NCI-H526 (cell line): ENCODE results near the gene CASKIN1.

Source experiments
- DNase-seq, 2 experiments: peaks; one replicate each; lab custom pipeline; 2025; lab: John Stamatoyannopoulos, UW

The CASKIN1 gene

GRCh38 chr16:2195322-2196161 is 863 bp downstream of the CASKIN1 start:
- no peak for DNase-seq

GRCh38 chr16:2194852-2195321 is 1.5 kb downstream of the CASKIN1 start:
- DNase-seq, result peak; percentile 25 to 71

GRCh38 chr16:2194166-2194834 is 2.1 kb downstream of the CASKIN1 start:
- DNase-seq, result no peak

- DNase-seq, result no peak
These were observed 5.0 kb downstream of the CASKIN1 start for GRCh38 chr16:2191446-2191706.

- DNase-seq, result no peak
These were observed 5.6 kb downstream of the CASKIN1 start for GRCh38 chr16:2190659-2191445.

GRCh38 chr16:2190002-2190658 is 6.3 kb downstream of the CASKIN1 start:
- DNase-seq, result no peak

- no peak for DNase-seq
These were observed 7.0 kb downstream of the CASKIN1 start for GRCh38 chr16:2189252-2189893.

- no peak for DNase-seq
These were observed 8.0 kb downstream of the CASKIN1 start for GRCh38 chr16:2188395-2188794.

- DNase-seq, result no peak
These were observed 9.2 kb downstream of the CASKIN1 start for GRCh38 chr16:2187212-2187611.

- no peak for DNase-seq
These were observed 9.9 kb downstream of the CASKIN1 start for GRCh38 chr16:2186505-2186904.

GRCh38 chr16:2186064-2186463 is 10.3 kb downstream of the CASKIN1 start:
- no peak for DNase-seq

GRCh38 chr16:2184962-2185361 is 11.4 kb downstream of the CASKIN1 start:
- DNase-seq, result no peak

- DNase-seq, result no peak
These were observed 12.1 kb downstream of the CASKIN1 start for GRCh38 chr16:2184346-2184745.

GRCh38 chr16:2183671-2184070 is 12.7 kb downstream of the CASKIN1 start:
- no peak for DNase-seq

- DNase-seq, result no peak
These were observed 14.5 kb downstream of the CASKIN1 start for GRCh38 chr16:2181952-2182351.

- DNase-seq, result no peak
These were observed 15.2 kb downstream of the CASKIN1 start for GRCh38 chr16:2180962-2181923.

- no peak for DNase-seq
These were observed 15.9 kb downstream of the CASKIN1 start for GRCh38 chr16:2180461-2180860.

- DNase-seq, result no peak
These were observed 16.8 kb downstream of the CASKIN1 start for GRCh38 chr16:2179576-2179975.

GRCh38 chr16:2179107-2179501 is 17.3 kb downstream of the CASKIN1 start:
- no peak for DNase-seq

- peak in 1 of 2 experiments; percentile 43 for DNase-seq
These were observed 17.9 kb downstream of the CASKIN1 start for GRCh38 chr16:2178321-2179106.
